Measurements from ENCODE around the gene CATSPERE. TPM values are rescaled to one million over a fixed set of nuclear protein-coding genes. Genes with fewer than 3 reads are reported as not detected.
"Not testable (repeated sequence)": the region's sequence is repeated elsewhere in the genome, so short reads cannot be mapped to it uniquely, and the experiment has no call there.

Gene CATSPERE
- total RNA-seq, 2 donors from 2014 or later, result 0.22 to 0.27 TPM

GRCh38 chr1:244675167-244675566, 214.1 kb downstream of the CATSPERE start:
- H3K27ac ChIP-seq, result no peak overlapping the region
- H3K9ac ChIP-seq (ENCODE audit: low read depth in 2 of 2, low read length in 2 of 2), result no peak overlapping the region

GRCh38 chr1:244678697-244679096, 217.6 kb downstream of the CATSPERE start:
- Histone ChIP-seq H3K4me1 (no peaks in the 10 kb centered on the region), H3K4me3 (no peak overlapping the region), H3K9ac (ENCODE audit: low read depth in 2 of 2, low read length in 2 of 2) (no peak overlapping the region), H3K9me3 (no peaks in the 10 kb centered on the region), H3K27ac (no peak overlapping the region), H3K27me3 (no peaks in the 10 kb centered on the region), H3K36me3 (no peaks in the 10 kb centered on the region)
- TF ChIP-seq CTCF (IDR thresholded peaks at IDR 0.05), result no peak
- no peak for DNase-seq
- intact Hi-C loops (cut with DNase I), result no loop called here

More at GRCh38 chr1:244675167-244675566, 214.1 kb downstream of the CATSPERE start:
- H3K27me3 ChIP-seq, result no peaks in the 10 kb centered on the region
- no peaks in the 10 kb centered on the region for H3K36me3 ChIP-seq
- H3K4me3 ChIP-seq, result no peak overlapping the region
- no peaks in the 10 kb centered on the region for H3K9me3 ChIP-seq
- no peaks in the 10 kb centered on the region for H3K4me1 ChIP-seq
- DNase-seq, result no peak
- intact Hi-C loops (cut with DNase I), result no loop called here
- no peak for TF ChIP-seq CTCF (IDR thresholded peaks at IDR 0.05)

GRCh38 chr1:244680667-244681066, 219.6 kb downstream of the CATSPERE start:
- intact Hi-C loops (cut with DNase I), result no loop called here
- no peak for TF ChIP-seq CTCF (IDR thresholded peaks at IDR 0.05)
- no peaks in the 10 kb centered on the region for H3K9me3 ChIP-seq
- no peaks in the 10 kb centered on the region for H3K36me3 ChIP-seq
- H3K4me1 ChIP-seq, result no peaks in the 10 kb centered on the region
- DNase-seq, result no peak
- no peak overlapping the region for H3K27ac ChIP-seq
- H3K9ac ChIP-seq (ENCODE audit: low read depth in 2 of 2, low read length in 2 of 2), result no peak overlapping the region
- no peaks in the 10 kb centered on the region for H3K27me3 ChIP-seq
- no peak overlapping the region for H3K4me3 ChIP-seq

GRCh38 chr1:244682087-244682486, 221.0 kb downstream of the CATSPERE start:
- H3K4me1 ChIP-seq; H3K36me3 ChIP-seq; H3K27me3 ChIP-seq; H3K9ac ChIP-seq (ENCODE audit: low read depth in 2 of 2, low read length in 2 of 2); H3K9me3 ChIP-seq; H3K27ac ChIP-seq; H3K4me3 ChIP-seq; DNase-seq; intact Hi-C loops (cut with DNase I): not testable (repeated sequence)

Other genes with a start within 250 kb of the CATSPERE start
- 10 to 100 TPM; 40.8 to 48.6 TPM for gene ADSS2, start 9.4 kb upstream of the CATSPERE start, total RNA-seq
- 10 to 100 TPM; 34.5 to 57.4 TPM for gene DESI2, start 191.9 kb downstream of the CATSPERE start, total RNA-seq

All from colonic mucosa (tissue), 4 donors.